Panc1 (cell line): ENCODE results near the gene MAST4. TPM values are rescaled to one million over a fixed set of nuclear protein-coding genes. Genes with fewer than 3 reads are reported as not detected.

Experiments used
- ATAC-seq: fragments of 200-7000 bp; cut with Tn5 transposase; 2 replicates; pipeline ENCODE4 v1.9.1; 2020; ENCODE audit warnings: mild to moderate bottlenecking, moderate library complexity
- BruUV-seq: library from RNA; stranded (reverse); fragments of 400-500 nt; replicated peaks from 2 replicates; lab custom pipeline; 2021; lab: Mats Ljungman, UMichigan
- CTCF ChIA-PET: fragments of 300-600 bp; sonication (Branson Sonifier 250); formaldehyde crosslinking; loops from one replicate; lab custom pipeline; 2022; ENCODE audit warnings: antibody characterized with exemption; lab: Charles Lee
- POLR2A ChIA-PET: fragments of 300-600 bp; sonication (Branson Sonifier 250); formaldehyde crosslinking; loops from one replicate; lab custom pipeline; 2022; ENCODE audit warnings: antibody characterized with exemption; lab: Charles Lee
- DNase-seq: peaks from one replicate; pipeline ENCODE4 v3.0.0-alpha.2; 2010; ENCODE audit warnings: low read depth, low spot score
- H3K27ac ChIP-seq: 2 replicates; pipeline ENCODE4 v1.5.1; 2011; ENCODE audit warnings: mild to moderate bottlenecking, low read length, inconsistent platforms
- H3K27me3 ChIP-seq: fragments of 200-500 bp; sonication (Bioruptor generic); 2 replicates; pipeline ENCODE4 v1.6.0; 2014; ENCODE audit warnings: low read length, inconsistent platforms; ENCODE audit not compliant: control insufficient read depth, insufficient read depth
- H3K36me3 ChIP-seq: fragments of 200-500 bp; sonication (Bioruptor generic); 2 replicates; pipeline ENCODE4 v1.5.1; 2014; ENCODE audit warnings: inconsistent platforms, mild to moderate bottlenecking, low read length, moderate library complexity; ENCODE audit not compliant: control insufficient read depth, insufficient read depth
- H3K4me1 ChIP-seq: 2 replicates; pipeline ENCODE4 v1.5.1; 2011; ENCODE audit warnings: inconsistent platforms, mild to moderate bottlenecking, low read length, moderate library complexity; ENCODE audit not compliant: control insufficient read depth, insufficient read depth
- H3K4me3 ChIP-seq, 2 experiments: 2 replicates each; pipeline ENCODE4 v1.5.1; 2011 to 2012; ENCODE audit warnings: low read depth in 2 of 2, low read length in 2 of 2, mild to moderate bottlenecking in 2 of 2, inconsistent platforms in 1 of 2, moderate library complexity in 1 of 2
- H3K9me3 ChIP-seq: fragments of 200-500 bp; sonication (Bioruptor generic); 2 replicates; pipeline ENCODE4 v1.5.1; 2014; ENCODE audit warnings: low read depth, mild to moderate bottlenecking, inconsistent platforms, low read length, moderate library complexity; ENCODE audit not compliant: control insufficient read depth, insufficient read depth
- POLR2AphosphoS5 ChIP-seq: IDR thresholded peaks from 2 replicates; pipeline ENCODE4 v1.6.1; 2012; ENCODE audit warnings: mild to moderate bottlenecking, low read depth, low read length, moderate library complexity
- SIN3A ChIP-seq: IDR thresholded peaks from 2 replicates; pipeline ENCODE4 v1.6.1; 2012; ENCODE audit warnings: low read depth, mild to moderate bottlenecking, low read length, moderate library complexity, borderline replicate concordance; ENCODE audit not compliant: insufficient read depth
- TCF7L2 ChIP-seq: IDR thresholded peaks from 2 replicates; pipeline ENCODE4 v1.6.1; 2011; ENCODE audit warnings: mild to moderate bottlenecking, low read depth, low read length, inconsistent platforms
- in situ Hi-C: cut with HindIII; loops from 2 replicates; pipeline ENCODE4 v1.10.0; 2016; ENCODE audit warnings: low sequenced_read_pairs, low pct_unique_long_range_greater_than_20kb
- intact Hi-C: fragments of 100-400 bp; cut with micrococcal nuclease; formaldehyde crosslinking; loops from one replicate; pipeline ENCODE4 v1.10.0; 2022; ENCODE audit not compliant: unreplicated experiment
- total RNA-seq: library from RNA; stranded (reverse); gene quantifications from one replicate; pipeline ENCODE4 v1.2.1, GENCODE V29; 2021; ENCODE audit not compliant: unreplicated experiment
- TF ChIP-seq, protein P1 (sequence below): fragments of 450-650 bp; IDR thresholded peaks from 2 replicates; pipeline ENCODE4 v1.5.1; 2017; ENCODE audit warnings: mild to moderate bottlenecking
- TF ChIP-seq, protein P2 (sequence below), 2 experiments: IDR thresholded peaks; 2 replicates each; pipeline ENCODE4 v1.6.1; 2011 to 2012; ENCODE audit warnings: low read depth in 2 of 2, control low read depth in 1 of 2, low read length in 1 of 2, mild to moderate bottlenecking in 1 of 2, moderate library complexity in 1 of 2; ENCODE audit not compliant: insufficient read depth in 1 of 2

MAST4 gene
- total RNA-seq, 1 experiment from 2014 or later = 1.8 TPM

DNA sequence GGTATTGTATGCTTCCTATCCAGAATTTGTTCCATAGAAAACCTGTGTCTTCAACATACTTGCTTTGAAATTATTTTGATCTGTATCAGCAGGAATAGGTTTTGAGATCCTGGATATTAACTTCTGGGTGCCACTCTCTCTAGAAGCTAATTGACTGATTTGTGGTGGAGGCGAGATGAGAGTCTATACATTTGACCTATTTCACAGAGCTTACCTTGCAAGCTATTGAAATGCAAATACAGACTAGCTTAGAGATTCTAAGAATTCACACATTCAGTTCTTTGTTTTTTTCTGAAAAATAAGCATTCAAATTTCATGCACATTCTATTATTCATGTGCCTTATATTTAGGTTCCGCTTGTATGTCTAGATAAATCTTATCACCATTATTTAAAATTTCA, 246.3 kb downstream of the MAST4 start:
- intact Hi-C loops (no loop called here), in situ Hi-C loops (no loop called here)
- DNase-seq (no peak), ATAC-seq (no peak)
- no TSS peak for BruUV-seq
- no peak overlapping the region for H3K4me3 ChIP-seq
- H3K36me3 ChIP-seq = no peaks in the 10 kb centered on the region
- H3K27ac ChIP-seq = no peak overlapping the region
- TF ChIP-seq SIN3A (no peak), TCF7L2 (no peak), POLR2AphosphoS5 (no peak)
- TF ChIP-seq, protein P1, sequence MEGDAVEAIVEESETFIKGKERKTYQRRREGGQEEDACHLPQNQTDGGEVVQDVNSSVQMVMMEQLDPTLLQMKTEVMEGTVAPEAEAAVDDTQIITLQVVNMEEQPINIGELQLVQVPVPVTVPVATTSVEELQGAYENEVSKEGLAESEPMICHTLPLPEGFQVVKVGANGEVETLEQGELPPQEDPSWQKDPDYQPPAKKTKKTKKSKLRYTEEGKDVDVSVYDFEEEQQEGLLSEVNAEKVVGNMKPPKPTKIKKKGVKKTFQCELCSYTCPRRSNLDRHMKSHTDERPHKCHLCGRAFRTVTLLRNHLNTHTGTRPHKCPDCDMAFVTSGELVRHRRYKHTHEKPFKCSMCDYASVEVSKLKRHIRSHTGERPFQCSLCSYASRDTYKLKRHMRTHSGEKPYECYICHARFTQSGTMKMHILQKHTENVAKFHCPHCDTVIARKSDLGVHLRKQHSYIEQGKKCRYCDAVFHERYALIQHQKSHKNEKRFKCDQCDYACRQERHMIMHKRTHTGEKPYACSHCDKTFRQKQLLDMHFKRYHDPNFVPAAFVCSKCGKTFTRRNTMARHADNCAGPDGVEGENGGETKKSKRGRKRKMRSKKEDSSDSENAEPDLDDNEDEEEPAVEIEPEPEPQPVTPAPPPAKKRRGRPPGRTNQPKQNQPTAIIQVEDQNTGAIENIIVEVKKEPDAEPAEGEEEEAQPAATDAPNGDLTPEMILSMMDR = no peak
- TF ChIP-seq, protein P2, sequence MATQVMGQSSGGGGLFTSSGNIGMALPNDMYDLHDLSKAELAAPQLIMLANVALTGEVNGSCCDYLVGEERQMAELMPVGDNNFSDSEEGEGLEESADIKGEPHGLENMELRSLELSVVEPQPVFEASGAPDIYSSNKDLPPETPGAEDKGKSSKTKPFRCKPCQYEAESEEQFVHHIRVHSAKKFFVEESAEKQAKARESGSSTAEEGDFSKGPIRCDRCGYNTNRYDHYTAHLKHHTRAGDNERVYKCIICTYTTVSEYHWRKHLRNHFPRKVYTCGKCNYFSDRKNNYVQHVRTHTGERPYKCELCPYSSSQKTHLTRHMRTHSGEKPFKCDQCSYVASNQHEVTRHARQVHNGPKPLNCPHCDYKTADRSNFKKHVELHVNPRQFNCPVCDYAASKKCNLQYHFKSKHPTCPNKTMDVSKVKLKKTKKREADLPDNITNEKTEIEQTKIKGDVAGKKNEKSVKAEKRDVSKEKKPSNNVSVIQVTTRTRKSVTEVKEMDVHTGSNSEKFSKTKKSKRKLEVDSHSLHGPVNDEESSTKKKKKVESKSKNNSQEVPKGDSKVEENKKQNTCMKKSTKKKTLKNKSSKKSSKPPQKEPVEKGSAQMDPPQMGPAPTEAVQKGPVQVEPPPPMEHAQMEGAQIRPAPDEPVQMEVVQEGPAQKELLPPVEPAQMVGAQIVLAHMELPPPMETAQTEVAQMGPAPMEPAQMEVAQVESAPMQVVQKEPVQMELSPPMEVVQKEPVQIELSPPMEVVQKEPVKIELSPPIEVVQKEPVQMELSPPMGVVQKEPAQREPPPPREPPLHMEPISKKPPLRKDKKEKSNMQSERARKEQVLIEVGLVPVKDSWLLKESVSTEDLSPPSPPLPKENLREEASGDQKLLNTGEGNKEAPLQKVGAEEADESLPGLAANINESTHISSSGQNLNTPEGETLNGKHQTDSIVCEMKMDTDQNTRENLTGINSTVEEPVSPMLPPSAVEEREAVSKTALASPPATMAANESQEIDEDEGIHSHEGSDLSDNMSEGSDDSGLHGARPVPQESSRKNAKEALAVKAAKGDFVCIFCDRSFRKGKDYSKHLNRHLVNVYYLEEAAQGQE (IDR thresholded peaks at IDR 0.05; ENCODE audit: insufficient read depth in 1 of 2, low read depth in 2 of 2, low read length in 1 of 2) = no peak
- POLR2A ChIA-PET = no interaction called here
- H3K9me3 ChIP-seq = no peaks in the 10 kb centered on the region
- H3K27me3 ChIP-seq = no peaks in the 10 kb centered on the region
- H3K4me1 ChIP-seq = no peaks in the 10 kb centered on the region
- CTCF ChIA-PET = no interaction called here

DNA sequence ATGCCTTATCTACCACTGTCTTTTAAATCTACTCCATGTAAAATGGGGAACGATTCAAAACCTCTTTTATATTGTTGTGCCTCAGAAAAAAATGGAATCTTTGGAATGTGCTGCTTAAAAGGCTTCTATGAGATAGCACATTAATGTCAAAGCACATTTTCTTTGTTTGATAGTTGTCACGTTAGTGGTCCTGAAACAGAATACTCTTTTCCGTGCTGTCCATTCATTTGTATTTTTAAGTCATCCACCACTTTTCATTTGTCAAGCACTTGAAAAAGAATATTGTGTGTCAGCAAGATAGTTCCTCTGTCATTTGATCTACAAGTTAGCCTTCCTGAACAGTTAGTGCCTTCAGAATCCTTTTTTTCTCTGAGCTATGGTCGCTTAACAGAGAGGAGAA, 246.9 kb downstream of the MAST4 start:
- ATAC-seq = no peak
- Histone ChIP-seq H3K36me3 (no peaks in the 10 kb centered on the region), H3K27me3 (no peaks in the 10 kb centered on the region), H3K9me3 (no peaks in the 10 kb centered on the region), H3K4me3 (no peak overlapping the region), H3K27ac (no peak overlapping the region), H3K4me1 (no peaks in the 10 kb centered on the region)
- no TSS peak for BruUV-seq
- ChIA-PET POLR2A (no interaction called here), CTCF (no interaction called here)
- no peak for DNase-seq
- TF ChIP-seq, protein P1 = no peak
- no peak for TF ChIP-seq TCF7L2
- TF ChIP-seq POLR2AphosphoS5 = no peak
- no peak for TF ChIP-seq SIN3A
- TF ChIP-seq, protein P2 (IDR thresholded peaks at IDR 0.05; ENCODE audit: insufficient read depth in 1 of 2, low read depth in 2 of 2, low read length in 1 of 2) = no peak
- intact Hi-C loops (no loop called here), in situ Hi-C loops (no loop called here)
